Body of pancreas (tissue), 4 donors: Measurements from ENCODE around the gene FGR. TPM values are rescaled to one million over a fixed set of nuclear protein-coding genes. Genes with fewer than 3 reads are reported as not detected.
"Not testable (repeated sequence)": the region's sequence is repeated elsewhere in the genome, so short reads cannot be mapped to it uniquely, and the experiment has no call there.

Experiments
- ATAC-seq: fragments of 150-250 bp; one replicate; pipeline ENCODE4 v1.9.1; 2016
- DNase-seq, 4 donors: peaks; one replicate each; pipeline ENCODE4 v3.0.0-alpha.2; 2019
- H3K27ac ChIP-seq, 4 donors: fragments of 200-600 bp; sonication (generic); 1 replicate in 3 of 4; 2 replicates in 1 of 4; pipeline versions ENCODE4 v1.5.1 to v1.6.1; 2016 to 2019; ENCODE audit warnings: mild to moderate bottlenecking in 1 of 4, mixed read lengths in 1 of 4, moderate library complexity in 1 of 4
- H3K27me3 ChIP-seq, 2 donors: fragments of 200-600 bp; sonication (generic); one replicate each; pipeline ENCODE4 v1.6.0; 2016; ENCODE audit warnings: mild to moderate bottlenecking in 1 of 2
- H3K36me3 ChIP-seq, 2 donors: fragments of 200-600 bp; sonication (generic); replicated peaks in 1 of 2; 2 replicates each; pipeline ENCODE4 v1.5.1; 2016; ENCODE audit warnings: low read depth in 2 of 2; ENCODE audit not compliant: insufficient read depth in 1 of 2
- H3K4me1 ChIP-seq: fragments of 200-600 bp; sonication (generic); one replicate; pipeline ENCODE4 v1.6.0; 2016
- H3K4me3 ChIP-seq, 2 donors: fragments of 200-600 bp; sonication (generic); 1 replicate in 1 of 2; 2 replicates in 1 of 2; pipeline ENCODE4 v1.5.1; 2016 to 2019
- H3K9me3 ChIP-seq, 3 donors: fragments of 200-600 bp; sonication (generic); 1 replicate in 2 of 3; 2 replicates in 1 of 3; pipeline ENCODE4 v1.5.1; 2016
- CTCF ChIP-seq, 7 experiments: fragments of 450-650 bp in 4 of 7; fragments of 200-600 bp in 3 of 7; sonication (generic) in 3 of 7; IDR thresholded peaks; one replicate each; pipeline ENCODE4 v1.5.1; 2016 to 2019; ENCODE audit warnings: antibody characterized with exemption in 7 of 7
- POLR2A ChIP-seq, 3 donors: fragments of 450-650 bp; IDR thresholded peaks; one replicate each; pipeline ENCODE4 v1.6.1; 2016; ENCODE audit warnings: antibody characterized with exemption in 3 of 3, mild to moderate bottlenecking in 2 of 3
- WGBS, 2 donors: methylation state at CpG; one replicate each; pipeline ENCODE4 v1.1.5; 2017; 5-methylcytosine and 5-hydroxymethylcytosine counted together
- intact Hi-C: fragments of 100-400 bp; cut with DNase I; formaldehyde crosslinking; loops from one replicate; pipeline ENCODE4 v1.15.1; 2023
- total RNA-seq, 2 donors: library from RNA; depleted of rRNA; stranded (reverse); fragments of >200 nt; gene quantifications; one replicate each; pipeline ENCODE4 v1.1.0, GENCODE V29; 2016

FGR gene
- 1 to 10 TPM; 3.0 to 5.4 TPM for total RNA-seq

GRCh38 chr1:27634985-27635367, at the start of gene FGR:
TSS of gene FGR (minus strand) at chr1:27635185. CDS start at chr1:27623916, 11,269 bp downstream.
- ATAC-seq: no peak
- Histone ChIP-seq H3K9me3 (no peaks in the 10 kb centered on the region), H3K4me1 (peaks cover 13% of the 10 kb centered on the region), H3K36me3 (no peaks in the 10 kb centered on the region), H3K4me3 (no peak within 1 kb of the TSS), H3K27me3 (peaks cover 0 to 4% of the 10 kb centered on the region in 2 donors), H3K27ac (peak within 1 kb of the TSS in 2 of 4 donors; percentile 39 to 75)
- no peak for TF ChIP-seq CTCF (IDR thresholded peaks at IDR 0.05)
- TF ChIP-seq POLR2A (IDR thresholded peaks at IDR 0.05): peak in 2 of 3 donors; percentile 10 to 47
- intact Hi-C loops: no loop called here
- WGBS, 2 donors: 51 to 80% methylated on average over 7 to 24 of the region's 28 CpGs
- DNase-seq: peak in 1 of 4 donors; percentile 39

- TF ChIP-seq POLR2A (IDR thresholded peaks at IDR 0.05): no peak
- TF ChIP-seq CTCF (IDR thresholded peaks at IDR 0.05): no peak
- 85 to 91% methylated on average over 2 of the region's 2 CpGs for WGBS, 2 donors
- intact Hi-C loops: no loop called here
Observed at GRCh38 chr1:27684176-27684575, 49.2 kb upstream of the FGR start.

GRCh38 chr1:27682351-27682944, 47.5 kb upstream of the FGR start:
- 55 to 56% methylated on average over 5 of the region's 5 CpGs for WGBS, 2 donors
- intact Hi-C loops: no loop called here

More at GRCh38 chr1:27684176-27684575, 49.2 kb upstream of the FGR start:
- H3K4me3 ChIP-seq: no peak overlapping the region
- no peaks in the 10 kb centered on the region for H3K36me3 ChIP-seq
- H3K27me3 ChIP-seq: no peaks in the 10 kb centered on the region
- DNase-seq (no peak), ATAC-seq (no peak)
- H3K4me1 ChIP-seq: no peaks in the 10 kb centered on the region
- no peak overlapping the region for H3K27ac ChIP-seq
- H3K9me3 ChIP-seq: peaks cover 0 to 4% (median 0%) of the 10 kb centered on the region in 3 donors

GRCh38 chr1:27681580-27681979, 46.6 kb upstream of the FGR start:
- DNase-seq, H3K9me3 ChIP-seq, H3K27me3 ChIP-seq, intact Hi-C loops, H3K4me3 ChIP-seq, ATAC-seq, H3K36me3 ChIP-seq, H3K4me1 ChIP-seq: not testable (repeated sequence)
- WGBS, 2 donors: 95 to 98% methylated on average over 4 of the region's 4 CpGs
- peak overlapping the region in 3 of 4 donors; percentile 38 to 73 (median 61) for H3K27ac ChIP-seq

More at GRCh38 chr1:27682351-27682944, 47.5 kb upstream of the FGR start:
- DNase-seq: no peak
- TF ChIP-seq CTCF (IDR thresholded peaks at IDR 0.05) (no peak), POLR2A (IDR thresholded peaks at IDR 0.05) (no peak)
- Histone ChIP-seq H3K9me3 (peaks cover 0 to 4% (median 0%) of the 10 kb centered on the region in 3 donors), H3K36me3 (no peaks in the 10 kb centered on the region), H3K4me3 (no peak overlapping the region), H3K27ac (peak overlapping the region in 3 of 4 donors; percentile 38 to 73 (median 61)), H3K27me3 (no peaks in the 10 kb centered on the region), H3K4me1 (no peaks in the 10 kb centered on the region)
- ATAC-seq: peak; percentile 64

GRCh38 chr1:27680225-27680791, 45.3 kb upstream of the FGR start:
- H3K27ac ChIP-seq, H3K9me3 ChIP-seq, H3K4me3 ChIP-seq, H3K4me1 ChIP-seq, DNase-seq, ATAC-seq, H3K36me3 ChIP-seq, H3K27me3 ChIP-seq, intact Hi-C loops: not testable (repeated sequence)
- 88 to 100% methylated on average over 1 to 2 of the region's 2 CpGs for WGBS, 2 donors
